Progenitor cell of endocrine pancreas (in vitro differentiated cells): ENCODE results near the gene GUSB. TPM values are rescaled to one million over a fixed set of nuclear protein-coding genes. Genes with fewer than 3 reads are reported as not detected.

Source experiments
- DNase-seq: peaks from one replicate; pipeline ENCODE4 v3.0.0; 2021; ENCODE audit warnings: low spot score; ENCODE audit not compliant: unreplicated experiment
- H3K27ac Mint-ChIP-seq: 2 replicates; pipeline ENCODE4 v1.8.0; 2021; ENCODE audit warnings: mild to moderate bottlenecking, moderate library complexity, mixed read lengths
- H3K27me3 Mint-ChIP-seq: 2 replicates; pipeline ENCODE4 v1.8.0; 2021; ENCODE audit warnings: mixed read lengths
- H3K36me3 Mint-ChIP-seq: 2 replicates; pipeline ENCODE4 v1.8.0; 2022; ENCODE audit warnings: mixed read lengths; ENCODE audit not compliant: insufficient read depth
- H3K4me1 Mint-ChIP-seq: 2 replicates; pipeline ENCODE4 v1.8.0; 2021; ENCODE audit warnings: low read depth, mixed read lengths
- H3K4me3 Mint-ChIP-seq: 2 replicates; pipeline ENCODE4 v1.8.0; 2021; ENCODE audit warnings: low read depth, mild to moderate bottlenecking, moderate library complexity, mixed read lengths
- H3K9me3 Mint-ChIP-seq: 2 replicates; pipeline ENCODE4 v1.8.0; 2021; ENCODE audit warnings: low read depth, mixed read lengths
- CTCF ChIP-seq: fragments of 200-600 bp; sonication (generic); IDR thresholded peaks from one replicate; pipeline ENCODE4 v1.5.0; 2021; ENCODE audit warnings: antibody characterized with exemption, mild to moderate bottlenecking; ENCODE audit not compliant: unreplicated experiment
- total RNA-seq: library from RNA; stranded (reverse); gene quantifications from 2 replicates; pipeline ENCODE4 v1.2.1, GENCODE V29; 2021

Gene GUSB
- total RNA-seq, 1 donor from 2014 or later: 53.9 TPM

- H3K27ac Mint-ChIP-seq: no peak overlapping the region
- no peaks in the 10 kb centered on the region for H3K9me3 Mint-ChIP-seq
- no peak overlapping the region for H3K4me3 Mint-ChIP-seq
- no peaks in the 10 kb centered on the region for H3K27me3 Mint-ChIP-seq
- DNase-seq: no peak
- H3K4me1 Mint-ChIP-seq: peaks cover 3% of the 10 kb centered on the region
- no peaks in the 10 kb centered on the region for H3K36me3 Mint-ChIP-seq
- no peak for TF ChIP-seq CTCF
Measured at GRCh38 chr7:65988084-65988483, 6.1 kb upstream of the GUSB start.

GRCh38 chr7:65983965-65984658, 2.1 kb upstream of the GUSB start:
- Mint-ChIP-seq H3K9me3 (no peaks in the 10 kb centered on the region), H3K4me1 (no peaks in the 10 kb centered on the region), H3K36me3 (no peaks in the 10 kb centered on the region), H3K4me3 (no peak overlapping the region), H3K27ac (no peak overlapping the region), H3K27me3 (no peaks in the 10 kb centered on the region)
- TF ChIP-seq CTCF: no peak
- DNase-seq: no peak

- Mint-ChIP-seq H3K27me3 (no peaks in the 10 kb centered on the region), H3K27ac (no peak overlapping the region), H3K4me1 (no peaks in the 10 kb centered on the region), H3K9me3 (no peaks in the 10 kb centered on the region), H3K4me3 (peak overlapping the region; percentile 71), H3K36me3 (no peaks in the 10 kb centered on the region)
- no peak for TF ChIP-seq CTCF
- DNase-seq: no peak
Measured at GRCh38 chr7:65980478-65981250, 1.3 kb downstream of the GUSB start.

GRCh38 chr7:65979583-65980477, 2.2 kb downstream of the GUSB start:
- Mint-ChIP-seq H3K9me3 (no peaks in the 10 kb centered on the region), H3K4me1 (no peaks in the 10 kb centered on the region), H3K36me3 (no peaks in the 10 kb centered on the region), H3K27me3 (no peaks in the 10 kb centered on the region), H3K27ac (no peak overlapping the region), H3K4me3 (no peak overlapping the region)
- no peak for DNase-seq
- TF ChIP-seq CTCF: no peak
